HG03342 (cell line): Measurements from ENCODE around the gene TIPARP.
"Not testable (repeated sequence)": the region's sequence is repeated elsewhere in the genome, so short reads cannot be mapped to it uniquely, and the experiment has no call there.

ENCODE experiments used
- ATAC-seq: cut with Tn5 transposase; IDR thresholded peaks from one replicate; pipeline ENCODE4 v1.9.1; 2021; ENCODE audit warnings: mild to moderate bottlenecking, moderate library complexity; ENCODE audit not compliant: unreplicated experiment

Gene TIPARP

DNA sequence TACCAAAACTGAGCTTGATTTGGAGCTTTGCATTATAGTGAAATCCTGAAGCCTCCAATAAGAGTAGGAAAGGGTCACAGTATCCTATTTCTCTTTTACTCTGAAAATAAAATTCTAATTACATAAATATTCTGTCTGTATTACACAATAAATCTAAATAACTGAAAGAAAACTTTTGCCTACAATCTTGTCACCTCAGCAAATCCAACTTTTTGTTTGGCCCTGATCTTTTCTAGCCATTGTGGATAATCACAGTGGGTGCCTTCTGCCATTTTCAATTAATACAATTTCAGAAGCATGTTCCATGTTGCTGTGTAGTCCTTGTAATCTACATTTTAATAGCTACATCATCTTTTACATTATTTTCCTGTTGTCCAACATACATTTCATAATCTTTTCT is 29.4 kb upstream of the TIPARP start:
- ATAC-seq = no peak

DNA sequence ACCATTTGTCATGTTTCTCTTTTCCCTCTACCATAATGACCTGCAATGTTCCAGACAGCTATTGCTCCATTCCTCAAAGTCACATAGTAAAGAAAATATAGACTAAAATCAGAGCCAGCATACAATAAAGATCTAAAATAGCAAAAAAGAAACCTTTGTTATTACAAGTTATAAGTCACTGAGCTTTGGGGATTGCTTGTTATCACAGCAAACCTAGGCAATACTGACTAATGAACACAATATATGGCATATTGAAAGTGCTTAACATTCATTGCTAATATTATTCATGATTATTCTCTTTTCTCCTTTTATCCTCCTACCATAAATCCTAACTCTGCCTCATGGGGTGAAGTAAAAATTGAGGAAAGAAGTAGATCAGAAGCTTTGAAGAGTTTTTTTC is 27.4 kb upstream of the TIPARP start:
- no peak for ATAC-seq

DNA sequence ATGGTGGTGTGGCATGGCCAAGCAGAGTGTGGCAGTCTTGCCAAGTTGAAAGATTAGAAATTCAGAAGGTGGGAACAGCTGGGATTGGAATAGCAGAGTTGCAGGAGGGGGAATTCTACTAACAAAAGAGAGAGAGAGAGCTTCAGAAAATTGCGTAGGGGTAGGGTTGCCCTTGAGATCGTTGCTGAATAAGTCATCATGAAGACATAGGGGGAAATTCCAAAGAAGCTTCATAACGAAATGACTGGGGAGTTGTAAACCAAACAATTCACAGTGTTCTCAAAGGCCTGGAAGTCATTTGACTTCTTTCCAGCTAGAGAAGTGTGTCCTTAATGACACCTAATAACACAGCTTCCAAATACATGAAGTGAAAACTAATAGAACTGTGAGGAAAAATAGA is 26.3 kb upstream of the TIPARP start:
- ATAC-seq = no peak

DNA sequence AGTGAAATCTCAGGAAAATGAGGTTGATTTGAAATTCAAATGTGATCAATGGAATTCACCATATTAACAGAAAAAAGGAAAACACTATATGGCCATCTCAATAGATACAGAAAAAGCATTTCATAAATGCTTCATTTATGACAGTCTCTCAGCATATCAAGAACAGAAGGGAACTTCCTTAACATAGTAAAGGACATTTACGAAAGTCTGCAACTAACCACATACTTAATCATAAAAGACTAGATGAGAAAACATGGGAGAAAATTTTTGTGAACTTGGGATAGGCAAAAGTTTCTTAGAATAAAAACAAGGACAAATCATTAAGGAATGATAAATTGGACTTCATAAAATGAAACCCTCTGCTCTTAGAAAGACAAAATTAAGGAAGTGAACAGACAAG is 24.7 kb upstream of the TIPARP start:
- ATAC-seq = no peak

DNA sequence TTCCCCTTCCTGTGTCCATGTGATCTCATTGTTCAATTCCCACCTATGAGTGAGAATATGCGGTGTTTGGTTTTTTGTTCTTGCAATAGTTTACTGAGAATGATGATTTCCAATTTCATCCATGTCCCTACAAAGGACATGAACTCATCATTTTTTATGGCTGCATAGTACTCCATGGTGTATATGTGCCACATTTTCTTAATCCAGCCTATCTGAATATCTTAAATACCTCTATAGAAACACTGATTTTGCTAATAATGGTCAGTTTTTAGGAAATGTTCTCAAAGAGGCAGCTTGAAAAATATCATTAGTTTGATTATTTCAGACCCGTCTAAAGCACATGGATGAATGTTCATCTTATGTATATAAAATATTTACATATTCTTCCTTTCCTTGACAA is 21.7 kb upstream of the TIPARP start:
- ATAC-seq = not testable (repeated sequence)

DNA sequence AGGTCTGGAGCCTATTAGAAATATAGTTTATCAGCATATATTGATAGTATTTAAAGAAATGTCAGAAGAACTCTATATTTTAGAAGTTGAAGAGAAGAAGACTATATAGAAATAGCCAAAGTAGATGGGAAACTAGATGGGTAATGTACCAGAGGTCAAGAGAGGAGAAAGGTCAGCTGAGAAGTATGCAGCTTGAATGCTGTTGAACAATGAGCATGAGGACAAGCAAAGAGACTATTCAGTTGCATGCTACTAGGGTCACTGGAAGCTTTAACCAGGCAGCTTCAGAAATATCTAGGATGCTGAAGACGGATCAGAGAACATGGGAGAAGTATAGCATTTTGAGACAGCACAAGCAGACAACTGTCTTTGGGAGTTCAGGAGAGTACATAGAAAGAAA is 19.6 kb upstream of the TIPARP start:
- no peak for ATAC-seq

DNA sequence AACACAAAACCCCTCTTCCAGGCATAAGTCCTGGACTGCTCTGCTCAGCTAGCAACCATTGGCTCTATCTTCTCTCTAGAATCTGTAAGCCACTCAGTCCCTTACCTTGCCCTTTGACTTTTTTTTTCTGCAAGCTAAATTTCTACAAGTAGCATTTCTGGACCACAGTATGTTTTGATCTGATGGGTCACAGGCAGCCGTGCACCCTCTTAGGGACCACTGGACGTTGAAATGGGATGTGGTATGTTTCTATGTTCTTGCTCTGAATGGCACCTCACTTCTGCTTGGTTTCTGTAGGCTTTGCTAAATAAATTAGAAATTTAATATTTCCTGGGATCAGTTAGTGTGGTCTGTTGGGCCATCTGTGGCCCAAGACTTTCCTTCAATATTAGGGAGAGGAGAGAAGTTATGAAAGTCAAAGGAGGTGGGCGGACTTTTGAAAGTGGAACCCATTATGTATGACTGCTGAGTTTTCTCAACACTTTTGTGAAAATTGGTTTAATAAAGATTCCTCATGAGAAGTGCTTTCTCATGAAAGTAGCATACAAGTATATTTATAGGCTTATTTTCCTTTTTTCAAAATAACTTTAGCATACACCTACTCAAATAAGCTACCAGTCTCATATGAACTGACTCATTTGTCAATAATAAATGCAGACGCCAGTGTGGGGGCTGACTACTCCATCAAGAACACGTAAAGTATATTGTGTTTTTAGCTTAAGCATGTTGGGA is 18.4 kb upstream of the TIPARP start:
- no peak for ATAC-seq

DNA sequence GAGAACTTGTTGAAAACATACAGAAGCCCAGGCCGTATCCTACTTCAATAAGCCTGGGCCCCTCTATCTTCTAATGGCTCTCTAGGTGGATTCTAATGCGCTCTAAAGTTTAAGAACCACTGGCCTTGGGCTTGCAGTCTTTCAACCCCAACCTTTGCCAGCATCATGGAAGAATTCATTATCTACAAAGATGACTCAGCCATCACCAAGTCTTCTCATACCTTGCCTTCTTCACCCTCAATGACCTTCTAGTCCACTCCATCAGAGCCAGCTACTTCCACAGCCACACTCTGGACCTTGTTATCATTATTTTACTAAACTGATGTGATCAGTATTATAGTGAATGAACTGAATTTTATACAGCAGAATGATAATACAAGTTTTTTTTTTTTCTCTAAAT is 16.9 kb upstream of the TIPARP start:
- no peak for ATAC-seq

DNA sequence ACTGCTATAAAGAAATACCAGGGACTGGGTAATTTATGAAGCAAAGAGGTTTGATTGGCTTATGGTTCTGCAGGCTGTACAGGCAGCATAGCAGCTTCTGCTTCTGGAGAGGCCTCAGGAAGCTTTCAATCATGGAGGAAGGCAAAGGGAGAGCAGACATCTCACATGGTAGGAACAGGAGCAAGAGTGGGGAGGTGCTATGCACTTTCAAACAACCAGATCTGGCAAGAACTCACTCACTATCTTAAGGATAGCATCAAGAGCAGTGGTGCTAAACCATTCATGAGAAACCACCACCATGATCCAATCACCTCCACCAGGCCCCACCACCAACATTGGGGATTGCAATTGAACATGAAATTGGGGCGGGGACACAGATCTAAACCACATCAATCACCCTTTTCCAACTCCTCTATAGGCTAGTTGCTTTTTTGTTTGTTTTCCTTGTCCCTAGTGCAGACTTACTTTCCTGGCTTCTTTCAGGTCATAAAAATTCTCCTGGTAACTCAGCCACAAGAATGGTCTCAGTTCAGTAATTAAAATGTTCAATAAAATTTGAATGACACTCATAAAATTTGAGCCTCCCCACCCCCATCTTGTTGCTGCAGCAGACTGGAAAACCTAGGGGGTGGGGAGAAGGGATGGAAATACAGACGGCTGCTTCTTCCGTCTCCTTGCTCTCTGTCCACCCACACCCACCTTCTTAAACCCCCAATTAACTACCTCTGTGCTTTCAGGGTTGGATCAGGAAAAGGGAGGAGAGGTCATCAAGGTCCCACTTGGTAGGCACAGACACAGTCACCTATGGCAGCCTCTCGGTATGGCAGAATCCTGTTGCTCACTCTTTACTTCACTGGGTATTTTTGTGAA is 16.3 kb upstream of the TIPARP start:
- ATAC-seq = no peak

DNA sequence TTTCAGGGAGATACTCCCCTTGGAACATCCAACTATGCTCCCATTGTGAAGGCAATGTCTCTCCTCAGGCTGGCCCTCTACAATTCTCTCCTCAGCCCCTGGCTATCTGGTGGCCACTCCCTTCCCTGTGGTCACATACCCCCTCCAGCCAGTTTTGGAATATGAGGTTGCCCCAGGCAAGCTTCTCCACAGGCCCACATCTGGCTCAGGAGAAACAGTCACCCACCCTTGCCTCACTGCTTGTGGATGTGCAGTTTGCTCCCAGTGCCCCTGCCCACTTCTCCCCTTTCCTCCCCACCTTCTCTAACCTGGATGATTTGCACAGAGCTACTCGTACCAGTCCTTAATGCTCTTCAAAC is 15.7 kb upstream of the TIPARP start:
- no peak for ATAC-seq

DNA sequence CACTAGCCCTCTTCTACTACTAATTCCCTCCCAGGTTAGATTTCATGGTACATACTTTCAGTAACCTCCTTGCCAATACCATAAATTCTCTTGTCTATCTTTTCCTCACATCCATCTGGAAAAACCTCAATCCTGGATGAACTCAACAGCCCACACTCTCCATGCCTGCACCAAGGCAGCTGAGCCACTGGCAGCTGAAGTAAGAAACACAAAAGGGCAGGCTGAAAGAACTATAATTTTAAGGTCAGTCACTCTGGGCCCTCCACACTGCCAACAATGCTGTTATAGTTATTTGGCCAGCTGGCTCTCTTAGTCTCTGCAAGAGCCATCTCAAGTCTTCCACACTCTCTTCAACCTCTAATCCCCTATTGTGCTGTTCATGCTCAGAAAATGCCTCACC is 15.1 kb upstream of the TIPARP start:
- no peak for ATAC-seq

DNA sequence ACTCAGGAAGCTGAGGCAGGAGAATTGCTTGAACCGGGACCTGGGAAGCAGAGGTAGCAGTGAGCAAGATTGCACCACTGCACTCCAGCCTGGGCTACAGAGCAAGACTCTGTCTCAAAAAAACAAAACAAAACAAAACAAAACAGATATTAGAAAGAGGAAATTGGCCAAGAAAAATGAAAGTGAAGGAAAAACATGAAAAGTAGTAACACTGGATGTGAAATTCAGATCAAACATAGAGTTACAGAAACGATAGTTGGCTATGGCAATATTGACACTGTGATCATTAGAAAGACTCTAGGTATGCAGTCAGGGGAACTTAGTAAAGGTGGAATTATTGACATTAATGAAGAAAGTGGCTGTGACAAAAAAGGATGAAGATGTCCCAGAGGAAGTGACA is 13.2 kb upstream of the TIPARP start:
- ATAC-seq = peak; percentile 38

DNA sequence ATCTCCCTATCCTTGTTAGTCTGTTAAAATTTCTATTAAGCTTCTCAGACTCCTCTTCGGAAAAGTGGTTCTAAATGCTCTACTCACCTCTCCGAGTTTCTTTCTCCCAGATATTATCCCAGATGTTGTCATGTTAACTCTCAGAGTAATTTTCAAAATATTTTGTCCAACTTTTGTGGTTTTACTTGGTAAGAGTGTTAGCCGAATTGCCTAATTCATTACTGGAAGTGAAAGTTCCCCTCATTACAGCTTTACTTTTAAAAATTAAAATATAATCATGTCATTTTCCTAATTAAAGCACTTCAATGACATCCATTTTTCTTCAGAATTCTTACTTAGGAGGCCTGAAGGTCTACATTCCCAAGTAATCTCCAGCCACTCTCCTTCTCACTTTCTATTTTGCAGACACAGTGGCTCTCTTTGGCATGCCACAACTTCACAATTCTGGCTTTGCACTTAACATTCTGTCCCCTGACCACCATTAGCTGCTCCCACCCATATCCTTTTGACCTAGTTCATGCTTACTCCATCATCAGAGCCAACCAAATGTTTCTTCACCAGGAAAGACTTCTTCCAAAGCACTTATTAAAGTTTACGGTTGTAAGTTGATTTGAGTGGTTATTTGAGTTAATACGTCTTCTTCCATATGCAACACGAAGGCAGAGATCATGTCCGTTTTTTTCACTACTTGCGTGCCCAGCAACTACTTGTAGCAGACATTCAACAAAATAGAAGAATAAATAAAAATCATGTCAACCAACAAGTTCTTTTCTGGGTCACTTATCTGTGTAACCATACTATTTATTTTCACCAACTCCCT is 10.2 kb upstream of the TIPARP start:
- no peak for ATAC-seq

DNA sequence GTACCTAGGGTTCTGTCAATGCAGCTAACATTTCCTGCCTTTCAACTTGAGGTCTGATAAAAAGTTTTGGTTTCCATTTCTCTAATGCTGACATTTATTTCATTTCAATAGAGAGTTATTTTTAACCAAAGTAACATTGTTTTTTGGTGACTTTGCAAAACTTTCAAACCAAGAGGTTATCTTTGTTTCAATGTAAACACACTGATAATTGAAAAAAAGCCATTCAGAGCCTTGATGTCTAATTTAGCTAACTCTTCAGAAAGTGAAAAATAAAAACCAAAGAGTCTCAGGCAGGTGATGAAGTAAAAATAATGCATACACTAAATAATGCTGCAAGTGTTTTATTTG is 9.6 kb upstream of the TIPARP start:
- ATAC-seq = peak; percentile 71

DNA sequence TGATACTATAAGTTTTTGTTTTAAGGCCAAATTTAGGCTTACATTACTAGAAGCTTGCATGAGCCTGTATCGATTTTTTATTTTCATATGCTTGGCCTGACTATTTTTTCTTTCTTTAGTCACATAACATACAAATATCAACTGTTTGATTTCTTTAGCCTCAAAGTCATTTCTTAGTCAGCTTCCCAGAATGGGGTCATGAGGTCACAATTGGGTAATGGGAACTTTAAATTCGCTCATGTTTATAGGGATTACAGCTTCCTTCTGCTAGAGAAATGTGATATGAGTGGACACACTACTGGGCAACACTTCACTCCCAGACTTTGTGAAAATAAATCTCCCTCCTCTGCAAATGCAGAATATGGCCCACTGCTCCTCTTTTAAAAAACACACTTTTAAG is 9.1 kb upstream of the TIPARP start:
- ATAC-seq = no peak

DNA sequence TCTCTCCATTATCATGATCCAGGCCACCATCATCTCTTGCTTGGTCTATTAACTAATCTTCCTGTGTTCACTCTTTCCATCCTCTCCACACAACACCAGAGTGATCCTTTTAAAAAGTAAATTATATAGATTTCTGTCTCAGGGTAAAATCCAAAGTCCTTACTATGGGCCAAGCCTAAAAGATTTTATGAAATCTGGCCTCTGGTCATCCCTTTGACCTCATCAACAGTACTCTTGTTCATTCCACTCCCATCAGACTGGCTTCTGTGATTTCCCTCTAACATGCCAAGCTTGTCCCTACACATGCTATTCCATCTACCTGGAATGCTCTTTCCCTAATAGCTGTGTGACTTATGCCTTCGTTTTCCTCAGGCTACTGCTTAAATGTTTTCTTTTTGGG is 8.3 kb upstream of the TIPARP start:
- ATAC-seq = no peak

DNA sequence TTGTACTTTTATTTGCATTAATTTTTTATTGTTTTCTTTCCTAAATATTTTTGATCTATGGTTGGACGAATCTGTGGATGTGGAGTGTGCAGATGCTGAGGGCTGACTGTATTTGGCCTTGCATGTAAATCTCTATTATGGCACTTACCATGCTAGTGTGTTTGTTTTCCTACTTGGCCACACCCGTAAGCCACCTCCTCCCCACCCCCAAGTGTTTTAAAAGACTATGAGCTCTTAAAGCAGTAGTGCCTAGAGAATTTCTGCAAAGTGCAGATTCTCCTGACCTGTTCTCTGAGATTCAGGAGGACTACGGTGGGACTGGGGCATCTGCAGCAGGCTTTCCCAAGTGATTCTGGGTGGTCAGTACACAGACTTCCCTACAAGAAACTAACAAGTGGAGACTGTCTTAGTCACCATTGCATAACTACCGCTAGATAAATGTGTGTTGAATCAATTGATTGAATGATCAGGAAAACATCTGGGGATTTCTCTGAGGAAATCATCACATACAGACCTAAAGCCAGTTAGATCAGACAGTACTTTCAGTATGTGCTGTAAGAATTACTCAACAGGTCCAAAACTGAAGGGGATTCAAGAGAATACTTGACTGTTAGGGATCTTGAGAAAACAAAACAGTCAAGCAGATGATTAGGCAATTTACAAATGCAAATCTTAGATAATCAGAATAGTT is 6.2 kb upstream of the TIPARP start:
- ATAC-seq = no peak

DNA sequence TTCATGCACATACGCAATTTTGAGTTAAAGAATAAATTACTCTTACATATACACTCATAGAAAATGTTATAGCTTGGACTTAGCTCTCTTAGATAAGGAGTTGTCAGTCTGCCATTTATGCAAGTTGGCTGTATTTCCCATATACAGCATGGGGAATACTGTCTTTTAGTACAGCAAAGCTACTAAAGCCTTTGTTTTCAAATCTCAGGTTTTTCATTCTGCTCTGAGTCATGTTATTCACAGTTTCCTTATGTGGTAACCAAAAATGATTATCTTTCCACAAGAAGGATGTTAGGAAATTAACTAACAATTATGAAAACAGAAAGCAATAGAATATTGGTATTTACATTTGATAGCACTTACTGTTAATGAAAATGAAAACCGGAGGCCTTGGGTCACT is 4.3 kb upstream of the TIPARP start:
- ATAC-seq = no peak

DNA sequence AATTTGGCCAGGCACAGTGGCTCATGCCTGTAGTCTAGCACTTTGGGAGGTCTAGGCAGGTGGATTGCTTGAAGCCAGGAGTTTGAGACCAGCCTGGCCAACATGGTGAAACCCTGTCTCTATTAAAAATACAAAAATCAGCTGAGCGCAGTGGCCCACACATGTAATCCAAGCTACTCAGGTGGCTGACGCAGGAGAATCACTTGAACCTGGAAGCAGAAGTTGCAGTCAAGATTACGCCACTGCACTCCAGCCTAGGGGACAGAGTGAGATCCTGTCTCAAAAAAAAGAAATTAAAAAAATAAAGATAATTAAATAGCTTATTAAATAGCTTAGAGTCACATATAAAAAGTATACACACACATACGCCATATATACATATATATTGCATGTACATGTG is 3.7 kb upstream of the TIPARP start:
- ATAC-seq = no peak

DNA sequence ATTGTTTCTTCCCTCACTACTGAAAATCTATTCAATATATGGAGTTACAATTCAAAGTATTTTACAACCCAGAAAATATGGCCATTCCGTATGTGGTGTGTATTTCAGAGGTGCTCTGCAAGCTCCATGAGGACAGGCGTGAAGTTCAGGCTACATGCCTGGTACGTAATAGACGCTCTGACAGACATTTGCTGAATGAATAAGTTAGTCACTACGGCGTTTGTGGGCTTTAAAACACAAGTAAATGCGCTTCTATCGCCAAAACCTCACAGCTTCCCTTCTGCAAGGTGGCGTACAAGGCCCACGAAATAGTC is 701 bp upstream of the TIPARP start:
- ATAC-seq = no peak
